CD4-positive, alpha-beta T cell (primary cell): Measurements from ENCODE around the gene PRND. TPM values are rescaled to one million over a fixed set of nuclear protein-coding genes. Genes with fewer than 3 reads are reported as not detected.
"Not testable (repeated sequence)": the region's sequence is repeated elsewhere in the genome, so short reads cannot be mapped to it uniquely, and the experiment has no call there.

ENCODE experiments used
- ATAC-seq: fragments of 200-7000 bp; cut with Tn5 transposase; one replicate; pipeline ENCODE4 v1.10.0; 2022; ENCODE audit warnings: mild to moderate bottlenecking; ENCODE audit not compliant: poor library complexity
- CTCF ChIA-PET: fragments of 350-600 bp; sonication (Branson Sonifier 250); formaldehyde crosslinking; loops from one replicate; lab custom pipeline; 2021; ENCODE audit warnings: antibody characterized with exemption, inconsistent platforms; lab: Charles Lee
- POLR2A ChIA-PET: fragments of 350-600 bp; sonication (Branson Sonifier 250); formaldehyde crosslinking; loops from one replicate; lab custom pipeline; 2021; ENCODE audit warnings: antibody characterized with exemption, inconsistent platforms; lab: Charles Lee
- DNase-seq, 14 experiments: peaks; one replicate each; pipeline ENCODE4 v3.0.0-alpha.2; 2013 to 2020; ENCODE audit warnings: mixed read lengths in 2 of 14
- H3K27ac ChIP-seq, 2 donors: one replicate each; pipeline versions ENCODE4 v1.5.1 to v1.7.0; 2013; ENCODE audit warnings: low read length in 2 of 2, low read depth in 1 of 2, mild to moderate bottlenecking in 1 of 2
- H3K27me3 ChIP-seq, 2 experiments: 1 replicate in 1 of 2; 2 replicates in 1 of 2; pipeline versions ENCODE4 v1.6.1 to v1.7.0; 2013; ENCODE audit warnings: low read length in 2 of 2, control low read depth in 1 of 2, mild to moderate bottlenecking in 1 of 2, moderate library complexity in 1 of 2; ENCODE audit not compliant: insufficient read depth in 2 of 2, control insufficient read depth in 1 of 2
- H3K36me3 ChIP-seq: one replicate; pipeline ENCODE4 v1.6.1; 2013; ENCODE audit warnings: low read length, control low read depth; ENCODE audit not compliant: insufficient read depth
- H3K4me1 ChIP-seq: one replicate; pipeline ENCODE4 v1.6.1; 2013; ENCODE audit warnings: low read length, control low read depth; ENCODE audit not compliant: insufficient read depth
- H3K4me3 ChIP-seq: one replicate; pipeline ENCODE4 v1.5.1; 2013; ENCODE audit warnings: mild to moderate bottlenecking, low read length, moderate library complexity
- H3K9me3 ChIP-seq, 2 experiments: 1 replicate in 1 of 2; 2 replicates in 1 of 2; pipeline versions ENCODE4 v1.6.1 to v1.7.0; 2013; ENCODE audit warnings: low read length in 2 of 2, mild to moderate bottlenecking in 2 of 2, control low read depth in 1 of 2, moderate library complexity in 1 of 2; ENCODE audit not compliant: control insufficient read depth in 1 of 2, insufficient read depth in 1 of 2
- H3K27ac Mint-ChIP-seq: one replicate; pipeline ENCODE4 v1.8.0; 2020; ENCODE audit warnings: mixed read lengths
- H3K27me3 Mint-ChIP-seq: one replicate; pipeline ENCODE4 v1.8.0; 2021; ENCODE audit warnings: mixed read lengths
- H3K36me3 Mint-ChIP-seq: one replicate; pipeline ENCODE4 v1.8.0; 2021; ENCODE audit warnings: low read depth, mixed read lengths
- H3K4me1 Mint-ChIP-seq: one replicate; pipeline ENCODE4 v1.8.0; 2021; ENCODE audit warnings: low read depth, mixed read lengths
- H3K4me3 Mint-ChIP-seq: one replicate; pipeline ENCODE4 v1.8.0; 2020; ENCODE audit warnings: mild to moderate bottlenecking, mixed read lengths
- H3K9me3 Mint-ChIP-seq: one replicate; pipeline ENCODE4 v1.8.0; 2020; ENCODE audit warnings: mixed read lengths
- CTCF ChIP-seq: fragments of 200-600 bp; IDR thresholded peaks from one replicate; pipeline ENCODE4 v1.8.0; 2022; ENCODE audit warnings: antibody characterized with exemption, mild to moderate bottlenecking
- intact Hi-C, 2 experiments: fragments of 100-400 bp; cut with DNase I in 1 of 2; cut with micrococcal nuclease in 1 of 2; formaldehyde crosslinking; loops; one replicate each; pipeline versions ENCODE4 v1.15.1 to v1.9.0; 2023 to 2025; cut with DNase I, micrococcal nuclease
- total RNA-seq, 174 experiments: library from RNA in 2 of 174; stranded (reverse) in 2 of 174; gene quantifications; one replicate each; pipeline ENCODE4 v1.2.3 and lab custom pipeline; 2021 to 2026

The PRND gene
- total RNA-seq, 2 experiments from 2014 or later: not detected

- Mint-ChIP-seq H3K9me3 (peaks cover 4% of the 10 kb centered on the region), H3K36me3 (peaks cover 6% of the 10 kb centered on the region), H3K27me3 (no peaks in the 10 kb centered on the region), H3K4me3 (no peak overlapping the region), H3K27ac (no peak overlapping the region), H3K4me1 (no peaks in the 10 kb centered on the region)
- Histone ChIP-seq H3K36me3 (no peaks in the 10 kb centered on the region), H3K4me1 (peaks cover 4% of the 10 kb centered on the region), H3K27ac (no peak overlapping the region), H3K9me3 (peaks cover 0 to 20% of the 10 kb centered on the region in 2 experiments), H3K4me3 (no peak overlapping the region), H3K27me3 (no peaks in the 10 kb centered on the region)
- intact Hi-C loops: no loop called here
- DNase-seq: no peak
- POLR2A ChIA-PET: no interaction called here
- ATAC-seq: no peak
- CTCF ChIA-PET: no interaction called here
- no peak for TF ChIP-seq CTCF
Measured at GRCh38 chr20:4772132-4772531, 50.4 kb downstream of the PRND start.

- POLR2A ChIA-PET, CTCF ChIA-PET, H3K27me3 Mint-ChIP-seq, ATAC-seq, H3K4me3 Mint-ChIP-seq, H3K4me1 ChIP-seq, H3K4me3 ChIP-seq, H3K27me3 ChIP-seq, H3K36me3 Mint-ChIP-seq, H3K27ac Mint-ChIP-seq, H3K36me3 ChIP-seq, H3K9me3 Mint-ChIP-seq, intact Hi-C loops, H3K27ac ChIP-seq, H3K4me1 Mint-ChIP-seq, DNase-seq: not testable (repeated sequence)
- H3K9me3 ChIP-seq: peaks cover 0 to 20% of the 10 kb centered on the region in 2 experiments
Measured at GRCh38 chr20:4773014-4773413, 51.3 kb downstream of the PRND start.

- ChIA-PET CTCF (no interaction called here), POLR2A (no interaction called here)
- H3K27me3 ChIP-seq: no peaks in the 10 kb centered on the region
- H3K27me3 Mint-ChIP-seq: no peaks in the 10 kb centered on the region
- peaks cover 4% of the 10 kb centered on the region for H3K9me3 Mint-ChIP-seq
- H3K27ac ChIP-seq: no peak overlapping the region
- no peaks in the 10 kb centered on the region for H3K4me1 Mint-ChIP-seq
- H3K36me3 Mint-ChIP-seq: peaks cover 6% of the 10 kb centered on the region
- no peak for TF ChIP-seq CTCF
- DNase-seq: no peak
- peaks cover 0 to 20% of the 10 kb centered on the region in 2 experiments for H3K9me3 ChIP-seq
- H3K4me3 Mint-ChIP-seq: no peak overlapping the region
- no peak overlapping the region for H3K4me3 ChIP-seq
- ATAC-seq: no peak
- intact Hi-C loops: no loop called here
- H3K27ac Mint-ChIP-seq: no peak overlapping the region
- peaks cover 4% of the 10 kb centered on the region for H3K4me1 ChIP-seq
- H3K36me3 ChIP-seq: no peaks in the 10 kb centered on the region
Measured at GRCh38 chr20:4773736-4774135, 52.0 kb downstream of the PRND start.

- CTCF ChIA-PET: no interaction called here
- peaks cover 6% of the 10 kb centered on the region for H3K36me3 Mint-ChIP-seq
- peaks cover 4% of the 10 kb centered on the region for H3K4me1 ChIP-seq
Measured at GRCh38 chr20:4774207-4774606, 52.5 kb downstream of the PRND start.

More at GRCh38 chr20:4774207-4774606, 52.5 kb downstream of the PRND start:
- Histone ChIP-seq H3K27ac (no peak overlapping the region), H3K36me3 (no peaks in the 10 kb centered on the region), H3K4me3 (no peak overlapping the region), H3K9me3 (peaks cover 0 to 20% of the 10 kb centered on the region in 2 experiments), H3K27me3 (no peaks in the 10 kb centered on the region)
- no peak overlapping the region for H3K4me3 Mint-ChIP-seq
- no peak overlapping the region for H3K27ac Mint-ChIP-seq
- intact Hi-C loops: no loop called here
- H3K9me3 Mint-ChIP-seq: peaks cover 4% of the 10 kb centered on the region
- no peaks in the 10 kb centered on the region for H3K4me1 Mint-ChIP-seq
- DNase-seq (peak in 2 of 14 experiments; percentile 46 to 59), ATAC-seq (no peak)
- no peaks in the 10 kb centered on the region for H3K27me3 Mint-ChIP-seq
- POLR2A ChIA-PET: no interaction called here
- no peak for TF ChIP-seq CTCF
